HL-60 (cell line): ENCODE results near the gene YWHAE.

Experiments used
- DNase-seq, 2 experiments: peaks; one replicate each; pipeline ENCODE4 v3.0.0-alpha.2; 2010 to 2020; ENCODE audit warnings: low read depth in 1 of 2, low spot score in 1 of 2
- H3K27ac ChIP-seq: fragments of 250-450 bp; sonication (Bioruptor Pico); replicated peaks from 2 replicates; pipeline ENCODE4 v1.5.1; 2020; ENCODE audit warnings: mild to moderate bottlenecking, moderate library complexity
- H3K27me3 ChIP-seq: fragments of 250-450 bp; sonication (Bioruptor Pico); 2 replicates; pipeline ENCODE4 v1.5.1; 2021; ENCODE audit warnings: mild to moderate bottlenecking, moderate library complexity; ENCODE audit not compliant: insufficient read depth, poor library complexity, severe bottlenecking
- H3K4me3 ChIP-seq: replicated peaks from 2 replicates; pipeline ENCODE4 v1.5.1; 2011; ENCODE audit warnings: mild to moderate bottlenecking, control low read depth, low read length; ENCODE audit not compliant: insufficient read depth
- CTCF ChIP-seq: IDR thresholded peaks from one replicate; pipeline ENCODE4 v1.5.1; 2011; ENCODE audit warnings: low read length, control low read depth, inconsistent platforms; ENCODE audit not compliant: insufficient read depth
- GABPA ChIP-seq: IDR thresholded peaks from 2 replicates; pipeline ENCODE4 v1.6.1; 2012; ENCODE audit warnings: low read depth
- POLR2AphosphoS5 ChIP-seq: IDR thresholded peaks from 2 replicates; pipeline ENCODE4 v1.6.1; 2012; ENCODE audit warnings: low read depth
- REST ChIP-seq: IDR thresholded peaks from 2 replicates; pipeline ENCODE4 v1.6.1; 2012; ENCODE audit warnings: low read depth; ENCODE audit not compliant: insufficient replicate concordance
- SPI1 ChIP-seq: IDR thresholded peaks from 2 replicates; pipeline ENCODE4 v1.6.1; 2012; ENCODE audit warnings: low read depth, mild to moderate bottlenecking, borderline replicate concordance

YWHAE gene

GRCh38 chr17:1302761-1303160, 97.3 kb downstream of the YWHAE start:
- Histone ChIP-seq H3K27ac (no peak overlapping the region), H3K27me3 (no peaks in the 10 kb centered on the region), H3K4me3 (no peak overlapping the region)
- no peak for TF ChIP-seq REST
- TF ChIP-seq SPI1, result no peak
- no peak for TF ChIP-seq POLR2AphosphoS5
- no peak for TF ChIP-seq CTCF
- TF ChIP-seq GABPA, result no peak
- DNase-seq, result no peak

- no peak overlapping the region for H3K4me3 ChIP-seq
- H3K27ac ChIP-seq, result no peak overlapping the region
- no peak for DNase-seq
- no peaks in the 10 kb centered on the region for H3K27me3 ChIP-seq
- TF ChIP-seq SPI1 (no peak), POLR2AphosphoS5 (no peak), GABPA (no peak), CTCF (no peak), REST (no peak)
These were observed 98.5 kb downstream of the YWHAE start for GRCh38 chr17:1301546-1301945.

- H3K27ac ChIP-seq, result no peak overlapping the region
- H3K27me3 ChIP-seq, result no peaks in the 10 kb centered on the region
- no peak for TF ChIP-seq GABPA
- TF ChIP-seq CTCF, result no peak
- TF ChIP-seq REST, result no peak
- no peak for TF ChIP-seq POLR2AphosphoS5
- TF ChIP-seq SPI1, result no peak
- no peak for DNase-seq
- H3K4me3 ChIP-seq, result no peak overlapping the region
These were observed 99.6 kb downstream of the YWHAE start for GRCh38 chr17:1300371-1300905.
